Stimulated activated CD4-positive, alpha-beta T cell treated with anti-CD3 and anti-CD28 coated beads, Interleukin-4, amount 100 ng/mL, for 1 hour (primary cell): Measurements from ENCODE around the gene MR1.
"Not testable (repeated sequence)": the region's sequence is repeated elsewhere in the genome, so short reads cannot be mapped to it uniquely, and the experiment has no call there.

ENCODE experiments used
- DNase-seq: peaks from one replicate; pipeline ENCODE4 v3.0.0-alpha.2; 2020

Gene MR1

GRCh38 chr1:181032535-181032934, 1.2 kb upstream of the MR1 start:
- no peak for DNase-seq

GRCh38 chr1:181033128-181033798, 520 bp upstream of the MR1 start:
- peak; percentile 7 for DNase-seq

- not testable (repeated sequence) for DNase-seq
These were observed 1.4 kb downstream of the MR1 start for GRCh38 chr1:181035210-181035609.

- no peak for DNase-seq
These were observed 2.5 kb downstream of the MR1 start for GRCh38 chr1:181036107-181036836.

GRCh38 chr1:181037386-181037785, 3.6 kb downstream of the MR1 start:
- no peak for DNase-seq

GRCh38 chr1:181038399-181038873, 4.7 kb downstream of the MR1 start:
- DNase-seq, result peak; percentile 44

GRCh38 chr1:181040284-181040865, 6.6 kb downstream of the MR1 start:
- DNase-seq, result no peak

GRCh38 chr1:181043025-181043888, 9.5 kb downstream of the MR1 start:
- no peak for DNase-seq

- DNase-seq, result peak; percentile 42
These were observed 10.7 kb downstream of the MR1 start for GRCh38 chr1:181044449-181044966.

GRCh38 chr1:181045946-181046345, 12.2 kb downstream of the MR1 start:
- not testable (repeated sequence) for DNase-seq

- no peak for DNase-seq
These were observed 15.6 kb downstream of the MR1 start for GRCh38 chr1:181049378-181049777.

GRCh38 chr1:181050922-181051321, 17.1 kb downstream of the MR1 start:
- DNase-seq, result no peak

- DNase-seq, result no peak
These were observed 22.8 kb downstream of the MR1 start for GRCh38 chr1:181056560-181056959.

- DNase-seq, result no peak
These were observed 23.3 kb downstream of the MR1 start for GRCh38 chr1:181057079-181057478.

GRCh38 chr1:181059435-181059834, 25.7 kb downstream of the MR1 start:
- DNase-seq, result no peak

- DNase-seq, result no peak
These were observed 26.3 kb downstream of the MR1 start for GRCh38 chr1:181060066-181060465.

GRCh38 chr1:181060947-181061346, 27.2 kb downstream of the MR1 start:
- not testable (repeated sequence) for DNase-seq

- no peak for DNase-seq
These were observed 27.7 kb downstream of the MR1 start for GRCh38 chr1:181061487-181061886.

GRCh38 chr1:181061891-181062835, 28.4 kb downstream of the MR1 start:
- peak; percentile 19 for DNase-seq

- no peak for DNase-seq
These were observed 29.1 kb downstream of the MR1 start for GRCh38 chr1:181062836-181063428.

- no peak for DNase-seq
These were observed 30.3 kb downstream of the MR1 start for GRCh38 chr1:181064011-181064623.
